22Rv1 (cell line): ENCODE data around the gene APH1B.

Experiments used
- ZFX ChIP-seq: fragments of 450-650 bp; IDR thresholded peaks from 2 replicates; pipeline ENCODE4 v1.6.1; 2017; ENCODE audit warnings: antibody characterized with exemption, borderline replicate concordance
- TF ChIP-seq, protein P1 (sequence below): fragments of 450-650 bp; IDR thresholded peaks from 2 replicates; pipeline ENCODE4 v1.5.1; 2017; ENCODE audit warnings: mild to moderate bottlenecking

DNA sequence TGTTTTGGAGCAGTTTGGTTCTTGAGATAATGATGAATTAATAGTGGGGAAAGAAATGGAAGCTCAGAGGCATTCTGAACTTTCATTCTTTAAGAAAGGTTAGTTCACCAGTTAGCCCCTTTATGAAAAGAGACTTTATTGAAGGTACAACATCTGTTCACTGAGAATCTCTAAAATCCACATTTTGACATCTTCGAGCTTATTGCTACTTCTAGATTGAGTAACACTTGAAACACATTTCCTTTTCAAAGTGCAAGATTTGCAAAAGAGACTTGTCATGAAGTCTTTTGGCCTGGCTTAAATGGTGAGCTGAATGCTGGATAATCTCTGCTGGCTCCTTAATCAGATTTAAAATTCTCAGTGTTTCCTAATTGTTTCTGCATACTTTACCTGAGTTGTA is 45.7 kb upstream of the APH1B start:
- TF ChIP-seq, protein P1, sequence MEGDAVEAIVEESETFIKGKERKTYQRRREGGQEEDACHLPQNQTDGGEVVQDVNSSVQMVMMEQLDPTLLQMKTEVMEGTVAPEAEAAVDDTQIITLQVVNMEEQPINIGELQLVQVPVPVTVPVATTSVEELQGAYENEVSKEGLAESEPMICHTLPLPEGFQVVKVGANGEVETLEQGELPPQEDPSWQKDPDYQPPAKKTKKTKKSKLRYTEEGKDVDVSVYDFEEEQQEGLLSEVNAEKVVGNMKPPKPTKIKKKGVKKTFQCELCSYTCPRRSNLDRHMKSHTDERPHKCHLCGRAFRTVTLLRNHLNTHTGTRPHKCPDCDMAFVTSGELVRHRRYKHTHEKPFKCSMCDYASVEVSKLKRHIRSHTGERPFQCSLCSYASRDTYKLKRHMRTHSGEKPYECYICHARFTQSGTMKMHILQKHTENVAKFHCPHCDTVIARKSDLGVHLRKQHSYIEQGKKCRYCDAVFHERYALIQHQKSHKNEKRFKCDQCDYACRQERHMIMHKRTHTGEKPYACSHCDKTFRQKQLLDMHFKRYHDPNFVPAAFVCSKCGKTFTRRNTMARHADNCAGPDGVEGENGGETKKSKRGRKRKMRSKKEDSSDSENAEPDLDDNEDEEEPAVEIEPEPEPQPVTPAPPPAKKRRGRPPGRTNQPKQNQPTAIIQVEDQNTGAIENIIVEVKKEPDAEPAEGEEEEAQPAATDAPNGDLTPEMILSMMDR, result no peak
- no peak for TF ChIP-seq ZFX
